Lung (tissue), 12 donors: ENCODE data around the gene LDLR. TPM values are rescaled to one million over a fixed set of nuclear protein-coding genes. Genes with fewer than 3 reads are reported as not detected.
"Not testable (repeated sequence)": the region's sequence is repeated elsewhere in the genome, so short reads cannot be mapped to it uniquely, and the experiment has no call there.

Experiments
- ATAC-seq: fragments of 200-7000 bp; cut with Tn5 transposase; one replicate; pipeline ENCODE4 v1.9.1; 2020; ENCODE audit warnings: moderate number of reproducible peaks; ENCODE audit not compliant: insufficient read depth, low FRiP score
- DNase-seq, 3 donors: peaks; one replicate each; pipeline ENCODE4 v3.0.0-alpha.2; 2013 to 2017
- H3K27ac ChIP-seq, 2 donors: one replicate each; pipeline ENCODE4 v1.5.1; 2013; ENCODE audit warnings: mild to moderate bottlenecking in 2 of 2, moderate library complexity in 2 of 2, control low read depth in 1 of 2, inconsistent platforms in 1 of 2, low read depth in 1 of 2, low read length in 1 of 2
- H3K27me3 ChIP-seq, 3 donors: one replicate each; pipeline ENCODE4 v1.5.1; 2013; ENCODE audit warnings: low read length in 2 of 3; ENCODE audit not compliant: control insufficient read depth in 3 of 3, insufficient read depth in 3 of 3
- H3K36me3 ChIP-seq, 4 donors: one replicate each; pipeline ENCODE4 v1.5.1; 2013; ENCODE audit warnings: low read length in 4 of 4, mild to moderate bottlenecking in 1 of 4, moderate library complexity in 1 of 4; ENCODE audit not compliant: control insufficient read depth in 4 of 4, insufficient read depth in 4 of 4
- H3K4me1 ChIP-seq, 5 donors: one replicate each; pipeline ENCODE4 v1.5.1; 2013; ENCODE audit warnings: low read length in 5 of 5, mild to moderate bottlenecking in 2 of 5, moderate library complexity in 1 of 5; ENCODE audit not compliant: control insufficient read depth in 5 of 5, insufficient read depth in 5 of 5
- H3K4me3 ChIP-seq: one replicate; pipeline ENCODE4 v1.5.1; 2013; ENCODE audit warnings: mild to moderate bottlenecking, control low read depth, moderate library complexity
- H3K9ac ChIP-seq, 2 donors: one replicate each; pipeline ENCODE4 v1.5.1; 2013; ENCODE audit warnings: low read length in 2 of 2, control low read depth in 1 of 2; ENCODE audit not compliant: insufficient read depth in 1 of 2
- H3K9me3 ChIP-seq, 4 donors: one replicate each; pipeline ENCODE4 v1.5.1; 2013; ENCODE audit warnings: low read length in 3 of 4, mild to moderate bottlenecking in 1 of 4, moderate library complexity in 1 of 4; ENCODE audit not compliant: control insufficient read depth in 4 of 4, insufficient read depth in 3 of 4
- CTCF ChIP-seq: IDR thresholded peaks from 2 replicates; pipeline ENCODE4 v1.5.1; 2012; ENCODE audit warnings: mild to moderate bottlenecking; ENCODE audit errors: control extremely low read depth, extremely low read depth
- WGBS, 2 donors: extraction: QIAGEN DNeasy Blood & Tissue Kit; methylation state at CpG; one replicate each; pipeline ENCODE4 v1.1.7; 2013; 5-methylcytosine and 5-hydroxymethylcytosine counted together
- polyA plus RNA-seq, 2 donors: library from polyadenylated mRNA; stranded (reverse); fragments of 200-250 nt; gene quantifications; one replicate each; pipeline ENCODE4 v1.2.1, GENCODE V29; 2013
- total RNA-seq, 2 donors: library from RNA; depleted of rRNA in 1 of 2; stranded (reverse); fragments of >200 nt in 1 of 2; gene quantifications; one replicate each; pipeline ENCODE4 v1.2.1, GENCODE V29; 2014 to 2021
- donor health status: control.
- donor health status: control.
- donor health status: Bipolar disorder and iron deficiency.
- donor health status: healthy.
- donor health status: DM: yes; HTN: yes; CAD: no.

LDLR gene
- total and polyA plus RNA-seq, 4 donors = 52.1 to 271 (median 201) TPM

DNA sequence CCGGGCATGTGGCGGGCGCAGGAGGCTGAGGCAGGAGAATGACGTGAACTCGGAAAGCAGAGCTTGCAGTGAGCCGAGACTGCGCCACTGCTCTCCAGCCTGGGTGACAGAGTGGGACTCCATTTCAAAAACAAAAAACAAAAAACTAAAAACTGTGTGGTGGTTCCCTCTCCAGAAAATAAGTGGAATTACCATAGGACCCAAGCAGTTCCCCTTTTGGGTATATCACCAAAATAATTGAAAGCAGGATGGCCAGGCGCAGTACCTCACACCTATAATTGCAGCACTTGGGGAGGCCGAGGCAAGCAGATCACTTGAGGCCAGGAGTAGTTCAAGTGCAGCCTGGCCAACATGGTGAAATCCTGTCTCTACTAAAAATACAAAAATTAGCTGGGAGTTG is 15.7 kb upstream of the LDLR start:
- 90 to 96% methylated on average over 9 of the region's 9 CpGs for WGBS, 2 donors
- DNase-seq (no peak), ATAC-seq (no peak)
- H3K9ac ChIP-seq = no peak overlapping the region
- TF ChIP-seq CTCF = no peak
- H3K36me3 ChIP-seq = no peaks in the 10 kb centered on the region
- no peak overlapping the region for H3K4me3 ChIP-seq
- no peaks in the 10 kb centered on the region for H3K27me3 ChIP-seq
- peaks cover 0 to 3% (median 0%) of the 10 kb centered on the region in 5 donors for H3K4me1 ChIP-seq
- no peak overlapping the region for H3K27ac ChIP-seq
- peaks cover 0 to 2% (median 0%) of the 10 kb centered on the region in 4 donors for H3K9me3 ChIP-seq

DNA sequence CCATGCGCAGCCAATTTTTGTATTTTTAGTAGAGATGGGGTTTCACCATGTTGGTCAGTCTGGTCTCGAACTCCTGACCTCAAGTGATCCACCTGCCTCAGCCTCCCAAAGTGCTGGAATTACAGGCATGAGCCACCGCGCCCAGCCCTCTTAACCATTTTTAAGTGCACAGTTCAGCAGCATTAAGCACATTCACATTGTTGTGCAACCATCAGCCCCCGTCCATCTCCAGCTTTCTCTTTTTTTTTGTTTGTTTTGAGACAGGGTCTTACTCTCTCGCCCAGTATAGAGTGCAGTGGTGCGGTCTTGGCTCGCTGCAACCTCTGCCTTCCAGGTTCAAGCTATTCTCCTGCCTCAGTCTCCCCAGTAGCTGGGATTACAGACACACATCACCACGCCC is 12.5 kb upstream of the LDLR start:
- WGBS, 2 donors = 81 to 84% methylated on average over 9 of the region's 9 CpGs
- H3K27me3 ChIP-seq, H3K36me3 ChIP-seq, H3K9ac ChIP-seq, DNase-seq, H3K4me3 ChIP-seq, H3K4me1 ChIP-seq, H3K27ac ChIP-seq, H3K9me3 ChIP-seq, ATAC-seq: not testable (repeated sequence)

DNA sequence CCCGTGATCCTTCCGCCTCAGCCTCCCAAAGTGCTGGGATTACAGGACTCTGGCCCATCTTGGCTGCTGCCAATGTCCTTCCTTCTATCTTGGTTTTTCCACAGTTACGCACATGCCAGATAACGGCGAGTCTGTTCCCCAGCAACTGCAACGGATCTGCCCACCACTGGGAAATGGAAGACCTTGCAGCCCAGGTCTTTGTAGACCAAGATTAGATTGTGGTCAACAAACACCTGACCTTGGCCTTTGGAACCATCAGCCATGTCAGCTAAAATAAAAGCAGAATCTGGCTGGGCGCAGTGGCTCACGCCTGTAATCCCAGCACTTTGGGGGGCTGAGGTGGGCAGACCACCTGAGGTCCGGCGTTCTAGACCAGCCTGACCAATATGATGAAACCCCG is 10.4 kb upstream of the LDLR start:
- no peak for TF ChIP-seq CTCF
- WGBS, 2 donors = 97 to 98% methylated on average over 11 of the region's 11 CpGs
- Histone ChIP-seq H3K36me3 (no peaks in the 10 kb centered on the region), H3K9me3 (no peaks in the 10 kb centered on the region), H3K27ac (no peak overlapping the region), H3K27me3 (no peaks in the 10 kb centered on the region), H3K4me1 (peaks cover 0 to 4% (median 0%) of the 10 kb centered on the region in 5 donors), H3K4me3 (no peak overlapping the region), H3K9ac (no peak overlapping the region)
- ATAC-seq (no peak), DNase-seq (no peak)

GRCh38 chr19:11079999-11080398 is 9.3 kb upstream of the LDLR start:
- no peak for ATAC-seq
- DNase-seq = no peak
- no peak overlapping the region for H3K9ac ChIP-seq
- no peak overlapping the region for H3K27ac ChIP-seq
- H3K27me3 ChIP-seq = no peaks in the 10 kb centered on the region
- no peaks in the 10 kb centered on the region for H3K9me3 ChIP-seq
- H3K4me1 ChIP-seq = peaks cover 0 to 3% (median 0%) of the 10 kb centered on the region in 5 donors
- H3K36me3 ChIP-seq = no peaks in the 10 kb centered on the region
- no peak for TF ChIP-seq CTCF
- 85 to 94% methylated on average over 9 of the region's 9 CpGs for WGBS, 2 donors
- H3K4me3 ChIP-seq = no peak overlapping the region
